ENCODE results near the gene NUP214.

NUP214 gene

DNA sequence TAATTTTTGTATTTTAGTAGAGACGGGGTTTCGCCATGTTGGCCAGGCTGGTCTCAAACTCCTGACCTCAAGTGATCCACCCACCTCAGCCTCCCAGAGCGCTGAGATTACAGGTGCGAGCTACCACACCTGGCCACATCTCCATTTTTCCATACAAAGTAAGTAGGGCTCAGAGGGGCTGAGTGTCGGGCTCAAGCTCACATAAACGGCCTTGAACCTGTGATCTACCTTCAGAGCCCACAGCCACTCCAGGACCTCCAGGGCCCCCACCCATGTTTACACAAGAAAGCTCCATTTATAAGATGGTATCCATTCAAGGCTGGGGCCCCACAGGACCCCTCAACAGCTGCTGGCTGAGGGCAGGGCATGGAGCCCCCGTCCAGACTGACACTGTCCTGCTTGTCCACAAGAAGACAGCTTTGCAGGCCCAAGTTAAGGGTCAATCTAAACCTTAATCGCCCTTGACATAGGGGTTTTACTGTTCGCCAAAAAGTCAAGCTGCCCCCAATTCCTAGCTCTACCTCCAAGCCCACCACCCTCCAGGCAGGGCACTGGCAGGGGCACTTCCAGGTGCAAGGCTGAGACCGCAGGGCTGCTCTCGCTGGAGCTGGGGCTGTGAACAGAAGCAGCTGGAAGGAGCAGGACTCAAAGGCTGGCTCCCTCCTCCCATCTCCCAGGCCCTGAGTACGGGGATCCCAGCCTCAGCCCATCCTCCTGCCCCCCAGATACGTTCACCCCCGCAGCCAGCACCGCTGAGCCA, 132.1 kb downstream of the NUP214 start:
- no peaks in the 10 kb centered on the region for H3K4me1 ChIP-seq
- no peak overlapping the region for H3K4me3 ChIP-seq (ENCODE audit: low read depth, low read length)
- H2AFZ ChIP-seq = no peak overlapping the region
- H3K9ac ChIP-seq = no peak overlapping the region
- no peaks in the 10 kb centered on the region for H3K27me3 ChIP-seq (ENCODE audit: control insufficient read depth, insufficient read depth, low read length)
- H3K79me2 ChIP-seq = no peaks in the 10 kb centered on the region
- no peak overlapping the region for H3K4me2 ChIP-seq (ENCODE audit: low read length)
- H3K36me3 ChIP-seq (ENCODE audit: control insufficient read depth, insufficient read depth, low read length) = no peaks in the 10 kb centered on the region
- TF ChIP-seq, protein P1, sequence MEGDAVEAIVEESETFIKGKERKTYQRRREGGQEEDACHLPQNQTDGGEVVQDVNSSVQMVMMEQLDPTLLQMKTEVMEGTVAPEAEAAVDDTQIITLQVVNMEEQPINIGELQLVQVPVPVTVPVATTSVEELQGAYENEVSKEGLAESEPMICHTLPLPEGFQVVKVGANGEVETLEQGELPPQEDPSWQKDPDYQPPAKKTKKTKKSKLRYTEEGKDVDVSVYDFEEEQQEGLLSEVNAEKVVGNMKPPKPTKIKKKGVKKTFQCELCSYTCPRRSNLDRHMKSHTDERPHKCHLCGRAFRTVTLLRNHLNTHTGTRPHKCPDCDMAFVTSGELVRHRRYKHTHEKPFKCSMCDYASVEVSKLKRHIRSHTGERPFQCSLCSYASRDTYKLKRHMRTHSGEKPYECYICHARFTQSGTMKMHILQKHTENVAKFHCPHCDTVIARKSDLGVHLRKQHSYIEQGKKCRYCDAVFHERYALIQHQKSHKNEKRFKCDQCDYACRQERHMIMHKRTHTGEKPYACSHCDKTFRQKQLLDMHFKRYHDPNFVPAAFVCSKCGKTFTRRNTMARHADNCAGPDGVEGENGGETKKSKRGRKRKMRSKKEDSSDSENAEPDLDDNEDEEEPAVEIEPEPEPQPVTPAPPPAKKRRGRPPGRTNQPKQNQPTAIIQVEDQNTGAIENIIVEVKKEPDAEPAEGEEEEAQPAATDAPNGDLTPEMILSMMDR (IDR thresholded peaks at IDR 0.05) = no peak
- no peak overlapping the region for H3K27ac ChIP-seq
- no peaks in the 10 kb centered on the region for H3K9me3 ChIP-seq (ENCODE audit: control insufficient read depth, low read length)

DNA sequence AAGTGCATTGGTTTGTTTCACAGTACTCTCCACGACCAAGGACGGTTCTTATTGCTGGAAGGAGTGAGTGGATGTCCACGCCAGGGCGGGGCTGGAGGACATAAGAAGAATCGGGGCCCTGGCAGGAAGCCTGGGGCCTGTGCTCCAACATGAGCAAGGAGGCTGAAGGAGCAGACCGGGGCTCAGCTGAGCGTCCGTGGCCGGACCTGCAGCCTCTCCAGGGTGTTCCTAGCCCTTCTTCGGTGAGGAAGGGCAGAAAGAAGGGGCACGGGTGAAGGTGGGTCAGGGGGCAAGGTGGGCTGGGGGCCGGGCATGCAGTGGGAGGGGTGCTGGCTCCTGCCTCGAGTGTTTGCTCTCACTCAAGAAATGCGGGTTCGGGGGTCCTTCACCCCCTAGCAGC, 132.8 kb downstream of the NUP214 start:
- no peak overlapping the region for H3K4me2 ChIP-seq (ENCODE audit: low read length)
- H3K4me1 ChIP-seq = no peaks in the 10 kb centered on the region
- TF ChIP-seq, protein P1 (IDR thresholded peaks at IDR 0.05) = no peak
- no peak overlapping the region for H3K4me3 ChIP-seq (ENCODE audit: low read depth, low read length)
- H3K9ac ChIP-seq = no peak overlapping the region
- H3K27me3 ChIP-seq (ENCODE audit: control insufficient read depth, insufficient read depth, low read length) = no peaks in the 10 kb centered on the region
- H3K79me2 ChIP-seq = no peaks in the 10 kb centered on the region
- no peak overlapping the region for H2AFZ ChIP-seq
- H3K36me3 ChIP-seq (ENCODE audit: control insufficient read depth, insufficient read depth, low read length) = no peaks in the 10 kb centered on the region
- no peak overlapping the region for H3K27ac ChIP-seq
- H3K9me3 ChIP-seq (ENCODE audit: control insufficient read depth, low read length) = no peaks in the 10 kb centered on the region

- no peaks in the 10 kb centered on the region for H3K4me1 ChIP-seq
- no peaks in the 10 kb centered on the region for H3K36me3 ChIP-seq (ENCODE audit: control insufficient read depth, insufficient read depth, low read length)
- H3K9me3 ChIP-seq (ENCODE audit: control insufficient read depth, low read length) = no peaks in the 10 kb centered on the region
- no peak overlapping the region for H2AFZ ChIP-seq
- H3K79me2 ChIP-seq = no peaks in the 10 kb centered on the region
- TF ChIP-seq, protein P1 (IDR thresholded peaks at IDR 0.05) = no peak
- no peak overlapping the region for H3K9ac ChIP-seq
- H3K4me3 ChIP-seq (ENCODE audit: low read depth, low read length) = no peak overlapping the region
- no peak overlapping the region for H3K4me2 ChIP-seq (ENCODE audit: low read length)
- no peaks in the 10 kb centered on the region for H3K27me3 ChIP-seq (ENCODE audit: control insufficient read depth, insufficient read depth, low read length)
- no peak overlapping the region for H3K27ac ChIP-seq
Observed at GRCh38 chr9:131258698-131259431, 133.5 kb downstream of the NUP214 start.

- Histone ChIP-seq H3K9ac (no peak overlapping the region), H3K27me3 (ENCODE audit: control insufficient read depth, insufficient read depth, low read length) (no peaks in the 10 kb centered on the region), H3K27ac (no peak overlapping the region), H3K36me3 (ENCODE audit: control insufficient read depth, insufficient read depth, low read length) (no peaks in the 10 kb centered on the region), H3K4me1 (no peaks in the 10 kb centered on the region), H3K4me2 (ENCODE audit: low read length) (no peak overlapping the region), H3K9me3 (ENCODE audit: control insufficient read depth, low read length) (no peaks in the 10 kb centered on the region), H3K4me3 (ENCODE audit: low read depth, low read length) (no peak overlapping the region), H3K79me2 (no peaks in the 10 kb centered on the region), H2AFZ (no peak overlapping the region)
- TF ChIP-seq, protein P1 (IDR thresholded peaks at IDR 0.05) = no peak
Observed at GRCh38 chr9:131259432-131259898, 134.1 kb downstream of the NUP214 start.

Measured in parathyroid adenoma (tissue), 2 donors.